HG03060 (cell line): ENCODE results near the gene DEFB129.
"Not testable (repeated sequence)": the region's sequence is repeated elsewhere in the genome, so short reads cannot be mapped to it uniquely, and the experiment has no call there.

Source experiments
- ATAC-seq: cut with Tn5 transposase; IDR thresholded peaks from one replicate; pipeline ENCODE4 v1.9.1; 2021; ENCODE audit warnings: low read depth, moderate number of reproducible peaks; ENCODE audit not compliant: unreplicated experiment

Gene DEFB129

DNA sequence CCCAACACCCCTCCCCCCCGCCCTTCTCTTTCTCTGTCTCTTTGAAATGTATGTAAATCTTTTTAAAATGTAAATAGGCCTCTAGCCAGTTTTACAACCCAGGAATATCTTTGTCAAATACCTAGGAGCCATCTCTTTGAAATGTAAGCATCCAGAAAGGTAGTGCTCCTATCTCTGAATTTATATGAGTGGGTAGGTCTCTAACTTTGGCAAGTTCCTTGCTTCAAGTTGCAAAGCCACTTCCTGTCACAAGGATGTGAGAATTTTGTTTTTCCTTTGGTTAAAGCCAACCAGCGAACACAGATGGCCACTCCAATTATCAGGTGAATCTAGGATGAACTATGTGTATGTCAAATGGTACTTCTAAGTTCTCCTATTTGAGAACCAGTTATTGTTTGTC is 24.3 kb downstream of the DEFB129 start:
- no peak for ATAC-seq

GRCh38 chr20:252801-253200 is 25.7 kb downstream of the DEFB129 start:
- no peak for ATAC-seq

- not testable (repeated sequence) for ATAC-seq
Observed at GRCh38 chr20:253447-253846, 26.4 kb downstream of the DEFB129 start.

DNA sequence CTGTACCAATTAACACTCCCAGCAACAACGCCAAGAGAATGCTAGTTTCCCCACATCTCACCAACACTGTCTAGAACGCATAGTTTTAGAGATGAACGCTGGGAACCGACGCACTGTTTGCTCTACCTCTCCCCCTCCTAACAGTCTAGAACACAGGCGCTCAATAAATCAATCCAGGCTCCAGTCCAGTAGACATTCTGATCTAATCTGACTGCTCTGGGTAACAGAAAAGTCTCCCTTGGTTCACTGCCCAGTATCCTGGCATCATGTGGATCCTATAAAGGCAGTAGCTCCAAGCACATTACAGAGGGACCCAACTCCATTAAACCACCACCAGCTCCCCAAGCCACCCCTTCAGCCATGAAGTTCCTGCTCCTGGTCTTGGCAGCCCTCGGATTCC is 30.4 kb downstream of the DEFB129 start, which contains the start of gene DEFB132:
Gene DEFB132 (plus strand): TSS at position 306 of the 400 bp plus-strand sequence. CDS start 55 bp downstream, at position 361.
- ATAC-seq, result no peak

DNA sequence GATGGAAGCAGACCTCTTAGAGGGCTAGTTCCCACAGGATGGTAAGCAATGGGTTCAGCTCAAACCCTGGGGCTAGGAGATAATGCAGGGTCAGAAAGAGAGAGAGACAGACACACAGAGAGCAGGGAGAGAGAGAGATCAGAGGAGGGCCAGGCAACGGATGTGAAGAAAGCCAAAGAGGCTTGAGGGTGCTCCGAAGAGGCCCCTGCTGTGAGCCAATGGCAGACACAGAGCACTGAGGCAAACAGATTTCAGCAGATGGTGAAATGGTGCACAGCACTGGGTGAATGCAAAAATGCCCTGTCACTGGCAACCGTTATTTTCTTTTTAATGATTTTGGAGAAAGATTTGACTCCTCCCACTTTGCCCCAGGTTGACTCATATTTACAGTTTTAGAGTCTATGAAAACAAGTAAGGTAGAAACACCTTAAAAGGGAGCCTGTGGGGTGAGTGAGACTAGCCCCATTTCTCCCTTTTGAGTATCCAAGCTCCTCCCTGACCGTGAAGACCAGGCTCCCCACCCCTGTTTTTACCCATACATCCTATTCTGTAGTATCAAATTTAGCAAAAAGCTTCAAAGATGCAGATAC is 31.3 kb downstream of the DEFB129 start:
- no peak for ATAC-seq

DNA sequence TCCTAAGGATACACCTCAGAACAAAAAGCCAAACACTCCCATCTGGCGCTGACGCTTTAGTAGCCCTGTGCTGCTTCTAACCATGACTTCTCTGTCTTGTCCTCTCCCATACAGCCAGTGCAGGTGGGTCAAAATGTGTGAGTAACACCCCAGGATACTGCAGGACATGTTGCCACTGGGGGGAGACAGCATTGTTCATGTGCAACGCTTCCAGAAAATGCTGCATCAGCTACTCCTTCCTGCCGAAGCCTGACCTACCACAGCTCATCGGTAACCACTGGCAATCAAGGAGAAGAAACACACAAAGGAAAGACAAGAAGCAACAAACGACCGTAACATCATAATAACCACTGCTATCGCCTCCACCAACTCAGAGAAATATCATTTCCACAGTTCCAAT is 31.9 kb downstream of the DEFB129 start:
- no peak for ATAC-seq

DNA sequence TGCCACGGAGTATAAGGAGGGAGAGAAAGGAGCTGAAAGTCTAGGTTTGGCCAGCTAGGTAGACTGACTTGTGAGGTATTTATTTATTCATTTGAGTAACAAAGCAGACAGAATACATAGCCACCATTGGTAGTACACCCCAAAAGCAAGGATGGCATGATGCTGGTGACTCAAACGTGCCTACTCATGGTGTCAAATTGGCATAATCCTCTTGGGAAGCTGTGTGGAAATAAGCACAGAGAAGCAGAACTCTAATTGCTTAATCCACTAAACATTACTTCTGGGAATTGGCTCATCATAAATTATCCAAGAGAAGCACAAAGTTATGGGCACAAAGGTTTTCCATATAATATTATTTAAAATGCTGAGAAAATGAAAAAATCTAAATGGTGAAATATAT is 32.9 kb downstream of the DEFB129 start:
- ATAC-seq, result no peak

DNA sequence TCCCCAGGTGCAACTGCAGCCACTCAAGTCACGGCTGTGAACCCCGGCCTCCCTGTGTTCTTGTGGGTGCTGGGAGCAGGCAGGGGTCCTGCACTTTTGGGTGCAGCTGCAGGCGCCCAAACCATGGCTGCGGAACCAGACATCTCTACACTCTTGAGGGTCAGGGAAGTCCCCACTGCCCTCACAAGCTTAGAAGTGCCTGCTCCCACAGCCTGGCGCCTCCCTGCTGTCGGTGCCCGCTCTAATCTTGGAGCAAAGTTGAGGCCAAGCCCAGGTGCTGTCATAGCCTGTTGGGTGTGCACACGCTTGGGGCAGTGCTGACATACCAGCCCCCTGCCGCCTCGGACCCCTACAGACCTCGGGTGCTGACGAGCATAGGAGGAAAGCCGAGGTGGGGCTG is 36.6 kb downstream of the DEFB129 start:
- ATAC-seq, result no peak

- ATAC-seq, result peak; percentile 90
Observed at GRCh38 chr20:266596-267562, 39.8 kb downstream of the DEFB129 start.

DNA sequence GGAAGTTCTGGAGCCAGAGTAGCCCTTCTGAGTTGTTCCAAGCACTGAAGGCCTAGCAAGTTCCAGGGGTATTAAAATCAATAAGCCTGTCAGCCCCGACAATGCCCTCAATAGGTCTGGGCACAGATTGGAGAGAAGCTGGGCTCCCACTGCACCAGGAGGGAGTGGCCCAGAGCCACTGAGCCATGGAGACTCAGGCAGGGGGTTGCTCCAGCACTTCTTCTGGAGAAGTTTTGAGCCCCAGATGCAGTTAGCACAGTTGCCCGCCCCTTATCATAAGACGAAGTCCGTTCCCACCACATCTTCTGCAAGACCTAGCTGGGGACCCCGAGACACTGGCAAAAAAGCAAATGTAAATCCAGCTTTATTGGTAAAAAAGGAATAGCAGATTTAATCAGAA is 43.5 kb downstream of the DEFB129 start:
- no peak for ATAC-seq

DNA sequence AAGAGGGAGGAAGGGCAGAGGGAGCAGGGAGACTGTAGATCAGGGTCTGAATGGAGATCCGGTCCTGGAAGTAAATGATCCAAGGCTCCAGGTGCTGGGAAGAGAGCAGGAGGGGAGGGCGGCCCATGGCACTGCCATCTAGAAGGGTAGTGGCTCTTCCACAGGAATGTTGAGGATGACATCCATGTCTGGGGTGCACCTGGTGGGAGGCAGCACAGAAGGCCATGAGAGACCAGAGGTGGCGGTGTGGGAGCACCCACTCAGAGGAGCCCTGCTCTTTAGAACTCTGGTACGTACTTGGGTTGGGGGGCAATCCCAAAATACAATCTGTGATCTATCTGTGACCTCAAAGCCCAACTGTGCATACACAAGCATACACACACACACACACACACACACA is 44.0 kb downstream of the DEFB129 start:
- ATAC-seq, result no peak

DNA sequence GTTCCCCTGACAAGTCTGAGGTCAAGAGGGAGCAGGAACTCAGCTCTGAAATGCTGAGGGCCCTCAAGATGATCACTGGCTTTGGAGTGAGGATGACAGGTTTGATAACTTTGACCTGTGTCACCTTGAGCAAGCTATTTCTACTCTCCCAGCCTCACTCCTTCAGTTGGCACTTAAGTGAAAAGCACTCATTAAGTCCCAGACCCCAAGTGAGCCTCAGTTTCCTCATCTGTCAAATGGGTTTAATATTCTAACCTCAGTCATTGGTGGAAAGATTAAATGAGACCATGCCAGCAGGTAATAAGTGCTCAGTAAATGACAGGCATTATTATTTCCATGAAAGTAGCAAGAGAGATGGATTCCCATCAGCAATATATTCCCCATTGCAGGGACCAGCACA is 44.5 kb downstream of the DEFB129 start:
- no peak for ATAC-seq

DNA sequence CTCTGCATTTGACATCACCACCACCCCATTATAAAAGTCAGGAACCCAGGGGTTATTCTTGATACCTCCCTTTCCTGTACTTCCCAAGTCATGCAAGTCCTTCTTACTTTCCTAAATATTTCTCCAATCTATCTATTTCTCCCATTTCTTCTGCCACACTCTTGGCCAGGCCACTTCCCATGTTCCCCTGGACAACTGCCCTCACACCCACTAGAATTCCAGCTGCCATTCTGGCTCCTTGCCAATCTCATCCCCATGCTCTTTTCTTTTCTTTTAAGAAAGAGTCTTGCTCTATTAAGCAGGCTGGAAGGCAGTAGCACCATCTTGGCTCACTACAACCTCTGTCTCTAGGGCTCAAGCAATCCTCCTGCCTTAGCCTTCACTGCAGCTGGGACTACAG is 45.7 kb downstream of the DEFB129 start:
- no peak for ATAC-seq

- ATAC-seq, result no peak
Observed at GRCh38 chr20:273884-274283, 46.8 kb downstream of the DEFB129 start.

DNA sequence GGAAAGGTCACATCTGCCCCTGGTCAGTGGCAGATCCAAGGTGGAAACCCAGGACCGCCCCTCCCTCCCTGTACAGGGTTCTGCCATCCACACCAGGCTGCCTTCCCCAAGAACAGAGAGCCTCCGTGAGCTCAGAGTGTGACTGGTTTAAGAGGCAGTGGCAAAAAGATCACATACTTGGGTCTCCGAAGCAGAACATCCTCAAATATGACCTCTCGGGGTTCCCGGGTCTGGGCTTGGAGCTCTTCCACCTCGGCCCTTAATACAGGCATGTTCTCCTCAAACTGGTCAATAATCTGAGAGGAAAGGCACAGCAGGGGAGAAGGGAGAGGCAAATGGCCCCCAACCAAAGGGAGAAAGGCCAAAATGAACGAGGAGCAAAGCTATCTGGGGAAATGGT is 48.7 kb downstream of the DEFB129 start:
- ATAC-seq, result no peak

DNA sequence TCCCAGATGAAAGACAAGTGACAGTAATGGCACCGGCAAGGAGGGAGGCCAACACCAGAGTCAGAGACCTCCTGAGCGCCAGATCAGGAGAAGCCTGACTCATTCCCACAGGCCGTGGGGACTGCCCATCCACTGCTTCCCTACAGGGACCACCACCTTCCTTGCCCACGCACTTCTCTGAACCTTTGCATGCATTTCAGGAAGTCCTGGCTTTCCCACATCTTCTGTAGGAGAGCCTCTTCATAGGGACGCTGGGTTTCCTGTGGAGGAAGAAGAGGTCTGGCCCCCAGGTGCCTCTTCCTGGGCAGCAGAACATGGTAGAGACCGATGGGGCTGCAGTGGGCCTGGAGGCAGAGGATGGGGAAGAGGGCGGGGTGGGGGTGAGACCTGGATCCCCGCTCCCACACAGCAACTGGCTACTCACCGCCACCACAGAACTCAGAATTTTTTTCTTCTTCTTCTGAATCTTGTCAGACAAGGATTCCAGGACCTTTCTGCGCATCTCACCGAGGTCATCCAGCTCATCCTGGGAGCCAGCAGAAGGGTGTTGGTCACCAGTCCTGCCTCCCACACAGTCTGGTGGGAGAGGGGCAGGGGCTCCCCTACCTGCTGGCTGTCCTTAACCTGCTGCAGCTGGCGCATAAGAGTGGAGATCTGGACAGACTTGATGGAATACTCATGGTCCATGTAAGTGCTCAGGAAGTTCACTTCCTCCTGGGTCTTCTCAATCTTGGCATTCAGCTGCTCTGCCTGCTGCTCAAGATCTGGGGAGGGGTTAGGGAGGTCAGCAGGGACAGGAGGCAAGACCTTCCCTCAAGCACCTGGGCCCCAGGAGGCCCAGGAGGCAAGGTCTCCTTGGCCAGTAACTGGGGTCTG is 49.8 kb downstream of the DEFB129 start:
- no peak for ATAC-seq

GRCh38 chr20:277496-277781 is 50.4 kb downstream of the DEFB129 start:
- ATAC-seq, result no peak

- no peak for ATAC-seq
Observed at GRCh38 chr20:278181-278580, 51.1 kb downstream of the DEFB129 start.

DNA sequence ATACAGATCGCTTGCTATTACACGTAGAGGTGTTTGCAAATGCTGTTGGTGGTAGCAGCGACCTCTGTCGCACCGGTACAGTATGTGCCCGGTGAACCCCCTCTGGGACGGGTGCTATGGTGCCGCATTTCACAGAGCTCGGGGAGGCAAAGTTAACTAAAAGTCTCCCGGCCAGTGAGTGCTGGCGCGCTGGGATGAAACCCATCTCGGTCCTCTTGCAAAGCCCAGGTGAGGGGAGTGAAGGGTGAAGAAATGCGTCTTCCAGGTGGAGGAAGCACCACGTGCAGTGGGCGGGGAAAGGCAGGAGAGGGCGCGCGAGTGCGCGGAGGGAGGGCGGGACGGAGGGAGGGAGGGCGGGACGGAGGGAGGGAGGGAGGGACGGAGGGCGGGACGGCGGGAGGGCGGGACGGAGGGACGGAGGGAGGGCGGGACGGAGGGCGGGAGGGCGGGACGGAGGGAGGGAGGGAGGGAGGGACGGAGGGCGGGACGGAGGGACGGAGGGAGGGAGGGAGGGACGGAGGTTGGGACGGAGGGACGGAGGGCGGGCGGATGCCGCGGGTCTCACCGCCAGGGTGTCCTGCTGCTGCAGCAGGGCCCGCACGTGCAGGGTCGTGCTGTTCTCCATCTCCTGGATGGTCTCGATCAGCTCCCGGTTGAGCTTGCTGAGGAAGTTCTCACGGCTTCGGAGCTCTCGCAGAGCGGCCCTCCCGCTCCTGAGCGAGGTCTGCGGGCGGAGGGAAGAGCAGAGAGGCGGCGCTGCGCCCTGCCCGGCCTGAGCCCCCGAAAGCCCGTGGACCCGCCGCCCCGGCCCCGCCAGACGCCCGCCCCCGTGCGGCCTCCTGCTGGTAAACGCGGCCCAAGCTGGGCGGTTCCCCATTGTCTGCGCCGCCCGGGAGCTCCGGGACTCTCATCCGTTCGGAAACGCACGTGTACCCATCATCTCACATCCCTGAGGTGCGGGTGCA is 51.8 kb downstream of the DEFB129 start:
- no peak for ATAC-seq
